ENCODE data around the gene MPRIP.

- no peak for TF ChIP-seq POLR2AphosphoS5 (IDR thresholded peaks at IDR 0.05; ENCODE audit: low read depth, low read length)
- no peak for TF ChIP-seq POLR2A (IDR thresholded peaks at IDR 0.05; ENCODE audit: low read depth, low read length)
- no peak for TF ChIP-seq PAX5 (IDR thresholded peaks at IDR 0.05; ENCODE audit: insufficient read depth, low read length, severe bottlenecking)
These were observed 118.9 kb downstream of the MPRIP start for GRCh38 chr17:17161121-17161520.
